Kidney (tissue), 14 donors: ENCODE data around the gene KCNQ5. TPM values are rescaled to one million over a fixed set of nuclear protein-coding genes. Genes with fewer than 3 reads are reported as not detected.

ENCODE experiments used
- DNase-seq, 5 donors: peaks; one replicate each; pipeline ENCODE4 v3.0.0-alpha.2; 2013 to 2020
- FAIRE-seq: peaks from 2 replicates; lab custom pipeline; 2012; peaks lifted over from hg19 to GRCh38; lab: Jason Lieb, UNC
- H3K27ac ChIP-seq, 2 donors: one replicate each; pipeline ENCODE4 v1.7.0; 2013; ENCODE audit warnings: low read depth in 2 of 2, low read length in 2 of 2, inconsistent platforms in 1 of 2
- H3K27me3 ChIP-seq: one replicate; pipeline ENCODE4 v1.7.1; 2013; ENCODE audit warnings: low read length, inconsistent platforms; ENCODE audit not compliant: control insufficient read depth, insufficient read depth
- H3K36me3 ChIP-seq, 3 donors: one replicate each; pipeline versions ENCODE4 v1.7.0 to v1.7.1; 2013; ENCODE audit warnings: low read length in 3 of 3, control low read depth in 1 of 3, inconsistent platforms in 1 of 3; ENCODE audit not compliant: insufficient read depth in 3 of 3, control insufficient read depth in 2 of 3
- H3K4me1 ChIP-seq, 3 donors: one replicate each; pipeline versions ENCODE4 v1.7.0 to v1.7.1; 2013; ENCODE audit warnings: low read length in 3 of 3, inconsistent platforms in 1 of 3, low read depth in 1 of 3; ENCODE audit not compliant: control insufficient read depth in 2 of 3, insufficient read depth in 2 of 3
- H3K4me3 ChIP-seq, 3 donors: one replicate each; pipeline versions ENCODE4 v1.7.0 to v1.8.1; 2013; ENCODE audit warnings: low read length in 3 of 3, control low read depth in 1 of 3, inconsistent platforms in 1 of 3
- H3K9ac ChIP-seq, 3 donors: one replicate each; pipeline versions ENCODE4 v1.7.0 to v1.7.1; 2013; ENCODE audit warnings: low read length in 3 of 3, control low read depth in 1 of 3, inconsistent platforms in 1 of 3
- H3K9me3 ChIP-seq, 3 donors: one replicate each; pipeline versions ENCODE4 v1.7.0 to v1.7.1; 2013; ENCODE audit warnings: low read length in 3 of 3, control low read depth in 1 of 3, inconsistent platforms in 1 of 3; ENCODE audit not compliant: control insufficient read depth in 2 of 3, insufficient read depth in 1 of 3
- intact Hi-C: fragments of 100-400 bp; cut with DNase I; formaldehyde crosslinking; loops from one replicate; pipeline ENCODE4 v1.11.1; 2022
- polyA plus RNA-seq: library from polyadenylated mRNA; stranded (reverse); fragments of 350-450 nt; fragmentation: Illumina TruSeq; extraction: RNeasy Lipid Tissue Mini Kit (QIAGEN cat#74804); gene quantifications from one replicate; pipeline ENCODE4 v1.2.3, GENCODE V29; 2014; ENCODE audit warnings: low read depth, low replicate concordance; ENCODE audit not compliant: insufficient read depth
- total RNA-seq: library from RNA; stranded (reverse); fragmentation: NEBNext Ultra II Directional; extraction: Animal tissue kit (Norgen Biotek cat#: 25700); gene quantifications from one replicate; pipeline ENCODE4 v1.2.1, GENCODE V29; 2021
- TF ChIP-seq, protein P1 (sequence below): IDR thresholded peaks from 3 replicates; pipeline ENCODE4 v1.5.1; 2012; ENCODE audit warnings: mild to moderate bottlenecking, moderate library complexity, borderline replicate concordance; ENCODE audit not compliant: insufficient read depth; ENCODE audit errors: extremely low read depth
- donor health status: control.
- donor health status: control.
- donor health status: control.
- donor health status: control.
- donor health status: control.
- donor health status: DM: yes; HTN: yes; CAD: no.
- donor health status: Normal renal cell carcinoma (clear cell type).

The KCNQ5 gene
- total and polyA plus RNA-seq, 2 donors from 2014 or later: 0.50 TPM; not detected in 1

DNA sequence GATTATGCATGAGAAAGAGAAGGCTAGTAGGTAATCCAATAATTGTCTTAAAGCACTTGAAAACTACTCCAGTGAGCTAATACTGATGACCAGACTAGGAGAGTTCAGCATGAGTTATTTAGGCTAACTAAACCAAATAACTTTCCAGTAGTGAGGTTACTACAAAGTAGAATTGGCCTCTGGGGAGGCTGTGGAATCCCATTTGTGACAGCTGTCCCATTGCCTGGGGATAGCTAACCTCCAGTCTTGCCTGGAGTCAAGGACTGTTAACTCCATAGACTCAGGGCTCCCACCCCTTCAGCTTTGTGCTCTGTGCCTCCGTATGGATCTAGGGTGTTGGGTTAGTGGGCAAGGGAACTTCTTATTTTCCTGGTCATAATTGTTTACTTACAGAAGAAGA, 51.0 kb downstream of the KCNQ5 start:
- FAIRE-seq: no peak
- Histone ChIP-seq H3K4me1 (no peaks in the 10 kb centered on the region), H3K9me3 (peaks cover 0 to 3% (median 0%) of the 10 kb centered on the region in 3 donors), H3K27ac (no peak overlapping the region), H3K36me3 (no peaks in the 10 kb centered on the region), H3K27me3 (no peaks in the 10 kb centered on the region), H3K9ac (no peak overlapping the region), H3K4me3 (no peak overlapping the region)
- TF ChIP-seq, protein P1, sequence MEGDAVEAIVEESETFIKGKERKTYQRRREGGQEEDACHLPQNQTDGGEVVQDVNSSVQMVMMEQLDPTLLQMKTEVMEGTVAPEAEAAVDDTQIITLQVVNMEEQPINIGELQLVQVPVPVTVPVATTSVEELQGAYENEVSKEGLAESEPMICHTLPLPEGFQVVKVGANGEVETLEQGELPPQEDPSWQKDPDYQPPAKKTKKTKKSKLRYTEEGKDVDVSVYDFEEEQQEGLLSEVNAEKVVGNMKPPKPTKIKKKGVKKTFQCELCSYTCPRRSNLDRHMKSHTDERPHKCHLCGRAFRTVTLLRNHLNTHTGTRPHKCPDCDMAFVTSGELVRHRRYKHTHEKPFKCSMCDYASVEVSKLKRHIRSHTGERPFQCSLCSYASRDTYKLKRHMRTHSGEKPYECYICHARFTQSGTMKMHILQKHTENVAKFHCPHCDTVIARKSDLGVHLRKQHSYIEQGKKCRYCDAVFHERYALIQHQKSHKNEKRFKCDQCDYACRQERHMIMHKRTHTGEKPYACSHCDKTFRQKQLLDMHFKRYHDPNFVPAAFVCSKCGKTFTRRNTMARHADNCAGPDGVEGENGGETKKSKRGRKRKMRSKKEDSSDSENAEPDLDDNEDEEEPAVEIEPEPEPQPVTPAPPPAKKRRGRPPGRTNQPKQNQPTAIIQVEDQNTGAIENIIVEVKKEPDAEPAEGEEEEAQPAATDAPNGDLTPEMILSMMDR: no peak
- intact Hi-C loops: no loop called here
- DNase-seq: no peak

DNA sequence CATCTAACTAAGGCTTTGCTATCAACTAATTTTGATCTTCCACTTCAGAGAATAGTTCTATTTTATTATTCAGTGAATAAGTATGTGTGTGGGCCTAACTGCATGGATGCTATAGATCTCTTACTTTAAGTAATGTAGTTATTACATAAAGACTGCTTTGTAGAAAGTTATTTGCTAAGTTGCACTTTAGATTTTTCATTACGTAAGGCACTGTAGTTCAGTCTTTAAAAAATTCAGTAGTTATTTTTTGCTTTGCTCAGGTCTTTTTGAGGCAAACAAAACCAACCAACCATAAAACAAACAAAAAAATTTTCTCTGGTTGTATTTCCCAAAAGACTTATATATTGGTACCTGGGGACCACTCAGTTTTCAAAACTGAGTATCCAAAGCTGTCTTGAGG, 53.0 kb downstream of the KCNQ5 start:
- H3K36me3 ChIP-seq: no peaks in the 10 kb centered on the region
- DNase-seq (no peak), FAIRE-seq (no peak)
- H3K4me1 ChIP-seq: no peaks in the 10 kb centered on the region
- no peak overlapping the region for H3K27ac ChIP-seq
- no peaks in the 10 kb centered on the region for H3K9me3 ChIP-seq
- no peaks in the 10 kb centered on the region for H3K27me3 ChIP-seq
- TF ChIP-seq, protein P1: no peak
- no peak overlapping the region for H3K9ac ChIP-seq
- no peak overlapping the region for H3K4me3 ChIP-seq
- intact Hi-C loops: no loop called here

DNA sequence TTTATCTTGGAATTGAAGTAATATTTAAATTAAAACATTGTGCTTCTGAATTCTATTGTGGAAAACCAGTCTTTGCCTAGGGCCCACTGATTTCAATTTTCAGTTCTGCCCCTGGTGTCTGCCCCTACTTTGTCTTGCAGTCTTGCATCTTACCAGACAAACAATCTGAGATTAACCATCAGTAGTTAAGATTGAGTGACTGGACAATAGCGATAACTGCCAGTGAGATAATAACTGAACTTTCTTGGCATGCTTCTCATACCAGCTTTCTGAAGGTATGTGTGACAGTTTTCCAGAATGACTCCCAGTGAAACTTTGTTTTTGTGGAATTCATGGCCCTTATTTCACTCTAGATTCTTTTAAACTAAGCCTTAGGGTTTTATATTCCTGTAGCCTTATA, 53.5 kb downstream of the KCNQ5 start:
- DNase-seq: no peak
- TF ChIP-seq, protein P1: no peak
- Histone ChIP-seq H3K36me3 (no peaks in the 10 kb centered on the region), H3K9ac (no peak overlapping the region), H3K27ac (no peak overlapping the region), H3K9me3 (no peaks in the 10 kb centered on the region), H3K4me1 (no peaks in the 10 kb centered on the region), H3K27me3 (no peaks in the 10 kb centered on the region), H3K4me3 (no peak overlapping the region)
- intact Hi-C loops: no loop called here
- FAIRE-seq: no peak

DNA sequence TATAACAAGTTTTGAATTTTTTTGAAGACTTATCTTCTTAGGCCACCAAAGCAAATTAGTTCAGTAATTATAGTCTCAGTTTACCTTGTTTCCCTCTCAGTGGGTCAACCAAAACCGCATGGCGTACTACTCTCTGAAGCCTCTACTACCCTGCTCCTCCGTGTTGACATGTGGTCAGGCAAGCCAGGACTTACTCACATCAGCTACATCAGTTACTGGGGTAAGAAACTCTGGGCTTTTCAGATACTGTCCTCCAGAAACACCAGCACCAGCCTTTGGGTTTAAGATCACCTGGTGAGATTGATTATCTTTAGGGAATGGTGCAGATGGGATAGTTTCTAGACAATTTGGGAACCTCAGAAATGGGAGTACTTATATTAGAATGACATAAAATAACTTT, 55.1 kb downstream of the KCNQ5 start:
- H3K27me3 ChIP-seq: no peaks in the 10 kb centered on the region
- FAIRE-seq (no peak), DNase-seq (no peak)
- H3K4me3 ChIP-seq: no peak overlapping the region
- H3K27ac ChIP-seq: no peak overlapping the region
- no peaks in the 10 kb centered on the region for H3K4me1 ChIP-seq
- no peaks in the 10 kb centered on the region for H3K9me3 ChIP-seq
- no peaks in the 10 kb centered on the region for H3K36me3 ChIP-seq
- no peak overlapping the region for H3K9ac ChIP-seq
- intact Hi-C loops: no loop called here
- TF ChIP-seq, protein P1: no peak
